Endodermal cell (in vitro differentiated cells): Measurements from ENCODE around the gene ZNF45. TPM values are rescaled to one million over a fixed set of nuclear protein-coding genes. Genes with fewer than 3 reads are reported as not detected.

ENCODE experiments used
- total RNA-seq, 2 donors: library from RNA; stranded (reverse); fragmentation: NEBNext Ultra II Directional in 1 of 2; extraction: Animal tissue kit (Norgen Biotek cat#: 25700) in 1 of 2; gene quantifications; 2 replicates in 1 of 2; 3 replicates in 1 of 2; pipeline ENCODE4 v1.2.1, GENCODE V29; 2021

The ZNF45 gene
- total RNA-seq, 2 donors from 2014 or later = 18.6 to 19.4 TPM

Other genes with a start within 250 kb of the ZNF45 start
- not detected for gene IRGC, start 219.2 kb downstream of the ZNF45 start, total RNA-seq
- 10 to 100 TPM; 44.6 to 53.8 TPM for gene SMG9, start 180.3 kb downstream of the ZNF45 start, total RNA-seq
- gene KCNN4, start 154.3 kb downstream of the ZNF45 start, total RNA-seq = not detected
- under 1 TPM in 1 of 2 donors, not detected in 1; 0.11 TPM for gene LYPD5, start 132.8 kb downstream of the ZNF45 start, total RNA-seq
- gene ZNF283, start 108.0 kb downstream of the ZNF45 start, total RNA-seq = 10 to 100 TPM in 1 of 2 donors, 1 to 10 TPM in 1; 7.1 to 10.1 TPM
- 1 to 10 TPM; 4.0 to 6.6 TPM for gene ZNF404, start 51.3 kb downstream of the ZNF45 start, total RNA-seq
- 10 to 100 TPM; 11.5 to 11.8 TPM for gene ZNF221, start 15.9 kb upstream of the ZNF45 start, total RNA-seq
- gene ZNF155, start 48.9 kb upstream of the ZNF45 start, total RNA-seq = 10 to 100 TPM in 1 of 2 donors, 1 to 10 TPM in 1; 9.7 to 12.7 TPM
- gene ZNF230, start 67.7 kb upstream of the ZNF45 start, total RNA-seq = 1 to 10 TPM; 3.8 to 5.7 TPM
- 1 to 10 TPM; 5.0 to 6.0 TPM for gene ZNF222, start 90.1 kb upstream of the ZNF45 start, total RNA-seq
- 1 to 10 TPM; 9.3 TPM for gene ZNF223, start 116.8 kb upstream of the ZNF45 start, total RNA-seq
- 1 to 10 TPM; 1.9 to 2.2 TPM for gene ZNF284, start 136.9 kb upstream of the ZNF45 start, total RNA-seq
- gene ZNF224, start 159.1 kb upstream of the ZNF45 start, total RNA-seq = 10 to 100 TPM; 19.7 to 22.1 TPM
- 1 to 10 TPM; 6.4 to 7.4 TPM for gene ZNF225, start 178.1 kb upstream of the ZNF45 start, total RNA-seq
- gene ZNF234, start 206.3 kb upstream of the ZNF45 start, total RNA-seq = 10 to 100 TPM in 1 of 2 donors, 1 to 10 TPM in 1; 9.0 to 10.8 TPM
- gene ZNF226, start 229.8 kb upstream of the ZNF45 start, total RNA-seq = 10 to 100 TPM; 21.0 to 28.0 TPM